ENCODE results near the gene ERG. TPM values are rescaled to one million over a fixed set of nuclear protein-coding genes. Genes with fewer than 3 reads are reported as not detected.

The ERG gene
- total RNA-seq, 2 donors from 2014 or later: 2.5 to 6.7 TPM

GRCh38 chr21:38474796-38475195 is 23.5 kb downstream of the ERG start:
- H3K27ac ChIP-seq: no peak overlapping the region

GRCh38 chr21:38474124-38474523 is 24.2 kb downstream of the ERG start:
- no peaks in the 10 kb centered on the region for H3K27me3 ChIP-seq
- no peak overlapping the region for H3K4me3 ChIP-seq
- no peak overlapping the region for H3K27ac ChIP-seq
- intact Hi-C loops (cut with DNase I): no loop called here
- no peaks in the 10 kb centered on the region for H3K9me3 ChIP-seq
- H3K36me3 ChIP-seq: no peaks in the 10 kb centered on the region
- H3K4me1 ChIP-seq: no peaks in the 10 kb centered on the region
- no peak for DNase-seq
- no peak for TF ChIP-seq CTCF (IDR thresholded peaks at IDR 0.05)
- no peak overlapping the region for H3K9ac ChIP-seq (ENCODE audit: low read depth in 2 of 2, low read length in 2 of 2)

More at GRCh38 chr21:38474796-38475195, 23.5 kb downstream of the ERG start:
- H3K4me1 ChIP-seq: no peaks in the 10 kb centered on the region
- DNase-seq: no peak
- no peaks in the 10 kb centered on the region for H3K27me3 ChIP-seq
- TF ChIP-seq CTCF (IDR thresholded peaks at IDR 0.05): no peak
- intact Hi-C loops (cut with DNase I): no loop called here
- H3K9ac ChIP-seq (ENCODE audit: low read depth in 2 of 2, low read length in 2 of 2): no peak overlapping the region
- no peaks in the 10 kb centered on the region for H3K9me3 ChIP-seq
- H3K36me3 ChIP-seq: no peaks in the 10 kb centered on the region
- H3K4me3 ChIP-seq: no peak overlapping the region

- H3K9ac ChIP-seq (ENCODE audit: low read depth in 2 of 2, low read length in 2 of 2): no peak overlapping the region
These were observed 25.7 kb downstream of the ERG start for GRCh38 chr21:38472412-38473108.

GRCh38 chr21:38471766-38472165 is 26.5 kb downstream of the ERG start:
- DNase-seq: no peak
- no peaks in the 10 kb centered on the region for H3K4me1 ChIP-seq
- no peak overlapping the region for H3K9ac ChIP-seq (ENCODE audit: low read depth in 2 of 2, low read length in 2 of 2)
- no peaks in the 10 kb centered on the region for H3K27me3 ChIP-seq
- no peak for TF ChIP-seq CTCF (IDR thresholded peaks at IDR 0.05)
- intact Hi-C loops (cut with DNase I): no loop called here
- no peaks in the 10 kb centered on the region for H3K9me3 ChIP-seq
- H3K36me3 ChIP-seq: no peaks in the 10 kb centered on the region
- no peak overlapping the region for H3K27ac ChIP-seq
- no peak overlapping the region for H3K4me3 ChIP-seq

More at GRCh38 chr21:38472412-38473108, 25.7 kb downstream of the ERG start:
- H3K27me3 ChIP-seq: no peaks in the 10 kb centered on the region
- no peak for TF ChIP-seq CTCF (IDR thresholded peaks at IDR 0.05)
- no peak overlapping the region for H3K27ac ChIP-seq
- no peak for DNase-seq
- intact Hi-C loops (cut with DNase I): no loop called here
- H3K9me3 ChIP-seq: no peaks in the 10 kb centered on the region
- no peaks in the 10 kb centered on the region for H3K4me1 ChIP-seq
- no peaks in the 10 kb centered on the region for H3K36me3 ChIP-seq
- H3K4me3 ChIP-seq: no peak overlapping the region

- H3K9ac ChIP-seq (ENCODE audit: low read depth in 2 of 2, low read length in 2 of 2): no peak overlapping the region
- H3K36me3 ChIP-seq: no peaks in the 10 kb centered on the region
- TF ChIP-seq CTCF (IDR thresholded peaks at IDR 0.05): no peak
- H3K4me1 ChIP-seq: no peaks in the 10 kb centered on the region
- DNase-seq: no peak
- no peak overlapping the region for H3K4me3 ChIP-seq
- no peak overlapping the region for H3K27ac ChIP-seq
- no peaks in the 10 kb centered on the region for H3K27me3 ChIP-seq
- intact Hi-C loops (cut with DNase I): no loop called here
- no peaks in the 10 kb centered on the region for H3K9me3 ChIP-seq
These were observed 27.5 kb downstream of the ERG start for GRCh38 chr21:38470755-38471154.

Data from colonic mucosa (tissue), 4 donors.